BLaER1 (cell line): ENCODE measurements around the gene GRIK1.

Source experiments
- H3K27ac ChIP-seq: shearing (Covaris generic); formaldehyde crosslinking; 2 replicates; pipeline ENCODE4 v1.8.1; 2022
- H3K27me3 ChIP-seq: shearing (Covaris generic); formaldehyde crosslinking; 2 replicates; pipeline ENCODE4 v1.8.1; 2022
- H3K36me3 ChIP-seq: shearing (Covaris generic); formaldehyde crosslinking; 2 replicates; pipeline ENCODE4 v1.8.1; 2022
- H3K4me1 ChIP-seq: shearing (Covaris generic); formaldehyde crosslinking; 2 replicates; pipeline ENCODE4 v1.8.1; 2022
- H3K4me2 ChIP-seq: shearing (Covaris generic); formaldehyde crosslinking; 2 replicates; pipeline ENCODE4 v1.8.1; 2022
- H3K4me3 ChIP-seq: shearing (Covaris generic); formaldehyde crosslinking; 2 replicates; pipeline ENCODE4 v1.8.1; 2022
- H3K9ac ChIP-seq: shearing (Covaris generic); formaldehyde crosslinking; 2 replicates; pipeline ENCODE4 v1.8.1; 2022
- H3K9me3 ChIP-seq: shearing (Covaris generic); formaldehyde crosslinking; 2 replicates; pipeline ENCODE4 v1.8.1; 2022
- H4K20me1 ChIP-seq: shearing (Covaris generic); formaldehyde crosslinking; 2 replicates; pipeline ENCODE4 v1.8.1; 2022
- Cebpa-rat ChIP-seq: shearing (Covaris generic); IDR thresholded peaks from 2 replicates; pipeline ENCODE4 v1.8.1; 2022

The GRIK1 gene

DNA sequence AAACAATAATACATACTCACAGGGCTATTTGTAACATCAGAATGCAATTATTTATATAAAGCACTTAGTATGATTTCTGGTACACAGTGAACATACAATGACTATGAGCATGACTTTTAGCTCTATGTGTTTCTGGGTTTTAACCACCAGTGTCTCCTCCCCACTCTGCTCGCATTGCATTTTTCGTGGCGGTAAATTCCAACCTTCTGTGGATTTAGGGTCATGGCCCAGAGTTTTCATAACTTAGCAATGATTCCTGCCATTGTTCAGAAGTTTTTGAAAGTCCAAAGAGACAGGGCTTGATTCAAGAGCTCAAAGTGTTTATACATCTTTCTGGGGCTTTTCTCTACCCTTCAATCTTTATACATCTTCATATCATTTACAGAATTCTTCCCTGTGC, 449.8 kb downstream of the GRIK1 start:
- H3K4me1 ChIP-seq: no peaks in the 10 kb centered on the region
- no peaks in the 10 kb centered on the region for H4K20me1 ChIP-seq
- H3K4me3 ChIP-seq: no peak overlapping the region
- no peak overlapping the region for H3K27ac ChIP-seq
- H3K9me3 ChIP-seq: no peaks in the 10 kb centered on the region
- H3K27me3 ChIP-seq: no peaks in the 10 kb centered on the region
- H3K9ac ChIP-seq: no peak overlapping the region
- H3K36me3 ChIP-seq: no peaks in the 10 kb centered on the region
- no peak for TF ChIP-seq Cebpa-rat
- no peak overlapping the region for H3K4me2 ChIP-seq

- no peak overlapping the region for H3K4me3 ChIP-seq
- no peaks in the 10 kb centered on the region for H3K9me3 ChIP-seq
- H3K4me2 ChIP-seq: no peak overlapping the region
- no peak for TF ChIP-seq Cebpa-rat
- H3K36me3 ChIP-seq: no peaks in the 10 kb centered on the region
- peaks cover 7% of the 10 kb centered on the region for H3K4me1 ChIP-seq
- H3K27ac ChIP-seq: no peak overlapping the region
- H4K20me1 ChIP-seq: no peaks in the 10 kb centered on the region
- H3K9ac ChIP-seq: no peak overlapping the region
- no peaks in the 10 kb centered on the region for H3K27me3 ChIP-seq
Observed at GRCh38 chr21:29487154-29487553, 452.6 kb downstream of the GRIK1 start.
